GM19240 (cell line): ENCODE data around the gene SLC48A1.

Source experiments
- DNase-seq: peaks from one replicate; pipeline ENCODE4 v3.0.0; 2011; ENCODE audit warnings: low spot score; ENCODE audit not compliant: insufficient read length

Gene SLC48A1

DNA sequence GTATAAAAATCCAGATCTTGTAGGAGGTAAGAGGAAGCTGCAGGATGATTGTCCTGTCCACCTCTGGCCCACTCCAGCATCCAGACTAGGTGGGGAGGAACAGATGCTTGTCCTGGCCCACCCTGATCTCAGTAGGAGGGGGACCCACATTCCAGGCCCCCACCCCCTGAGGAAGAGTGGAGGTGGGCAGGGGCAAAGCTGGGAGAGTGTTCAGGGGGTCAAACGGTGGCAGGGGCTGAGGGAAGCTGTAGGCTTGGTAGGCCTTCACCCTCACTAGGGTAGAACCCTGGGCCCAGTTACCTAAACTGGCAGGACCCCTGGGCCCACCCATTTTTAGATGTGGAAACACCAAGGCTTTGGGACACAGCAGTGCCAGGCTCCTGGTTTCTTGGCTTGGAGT lies 4.1 kb downstream of the SLC48A1 start:
- DNase-seq: no peak

DNA sequence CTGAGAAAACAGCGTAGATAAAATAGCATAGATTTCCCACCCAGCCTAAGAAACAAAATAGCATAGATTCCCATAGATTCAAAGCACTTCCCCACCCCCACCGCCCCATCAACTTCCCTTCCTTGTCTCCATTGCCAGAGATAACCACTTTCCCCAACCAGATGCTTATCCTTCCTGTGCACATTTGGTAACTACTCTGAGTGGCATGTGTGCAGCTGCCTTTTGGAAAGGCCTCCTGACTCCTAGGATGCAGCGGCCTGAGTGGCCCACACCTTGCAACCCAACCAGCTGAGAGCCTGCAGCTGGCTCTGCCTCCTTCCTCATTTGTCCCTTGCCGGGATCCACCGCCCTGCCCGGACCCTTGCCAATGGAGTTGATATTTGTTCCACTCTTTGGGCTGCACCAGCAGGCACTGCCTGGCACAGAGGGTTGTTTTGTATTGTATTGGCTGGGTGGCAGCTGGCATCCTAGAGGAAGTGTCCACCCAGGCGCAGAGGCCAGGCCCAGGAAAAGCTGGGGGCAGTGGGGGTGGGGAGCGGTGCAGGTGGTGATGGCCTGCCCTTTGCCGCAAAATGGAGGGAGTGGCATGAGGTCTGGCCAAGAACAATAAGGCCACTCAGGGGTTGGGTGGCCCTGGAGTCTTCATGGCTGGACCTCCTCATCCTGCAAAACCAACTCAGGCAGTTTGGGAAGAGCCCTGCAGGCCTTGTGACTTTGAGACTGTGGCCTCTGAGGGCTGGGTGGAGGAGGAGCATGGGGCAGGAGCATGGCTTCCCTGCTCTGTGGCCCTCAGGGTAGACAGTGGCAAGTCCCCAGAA lies 4.9 kb downstream of the SLC48A1 start:
- DNase-seq: no peak

- no peak for DNase-seq
Observed at GRCh38 chr12:47778881-47779280, 5.8 kb downstream of the SLC48A1 start.

DNA sequence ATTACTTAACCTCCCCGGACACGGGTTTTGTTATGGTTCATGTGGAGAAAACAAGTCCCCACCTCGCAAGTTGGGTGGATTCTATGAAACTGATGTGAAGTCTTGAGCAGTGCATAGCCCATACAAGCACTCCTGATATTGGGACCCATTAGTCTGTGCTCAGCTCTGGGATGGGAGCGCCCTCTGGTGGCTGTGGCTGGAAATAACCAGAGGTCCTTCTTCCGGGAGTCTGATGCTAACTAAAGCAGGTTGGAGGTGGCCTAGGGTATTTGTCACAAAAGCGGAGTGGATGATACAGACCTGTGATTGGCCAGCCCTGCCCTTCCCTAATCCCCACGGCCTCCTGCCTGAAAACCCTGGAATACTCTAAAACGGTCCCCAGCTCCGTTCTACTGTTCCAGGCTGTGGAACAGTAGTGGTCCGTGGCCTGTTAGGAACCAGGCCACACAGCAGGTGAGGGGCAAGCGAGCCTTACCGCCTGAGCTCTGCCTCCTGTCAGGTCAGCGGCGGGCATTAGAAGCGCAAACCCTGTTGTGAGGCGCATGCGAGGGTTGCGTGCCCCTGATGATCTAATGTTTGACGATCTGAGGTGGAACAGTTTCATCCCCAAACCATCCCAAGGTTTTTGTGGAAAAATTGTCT lies 6.4 kb downstream of the SLC48A1 start:
- peak; percentile 91 for DNase-seq

DNA sequence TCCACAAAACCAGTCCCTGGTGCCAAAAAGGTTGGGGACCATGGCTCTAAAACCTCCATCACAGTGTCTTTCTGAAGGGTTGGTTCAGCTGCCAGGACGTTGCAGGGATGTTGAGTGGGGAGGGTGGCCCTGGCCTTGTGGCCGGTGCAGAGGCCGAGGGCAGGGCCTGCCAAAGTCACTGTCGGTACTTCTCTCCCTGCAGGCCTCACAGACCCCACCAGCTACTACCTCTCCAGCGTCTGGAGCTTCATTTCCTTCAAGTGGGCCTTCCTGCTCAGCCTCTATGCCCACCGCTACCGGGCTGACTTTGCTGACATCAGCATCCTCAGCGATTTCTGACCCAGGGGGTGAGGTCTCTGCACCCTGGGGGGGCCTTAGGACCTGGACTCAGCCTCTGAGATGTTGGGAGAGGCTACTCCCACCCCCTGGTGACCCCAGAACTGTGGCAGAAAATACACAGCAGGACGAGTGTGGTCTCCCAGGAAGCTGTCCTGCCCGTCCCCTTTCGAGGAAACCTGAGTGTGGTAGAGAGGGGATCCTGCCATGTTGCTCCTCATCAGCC lies 7.0 kb downstream of the SLC48A1 start:
- no peak for DNase-seq

GRCh38 chr12:47781479-47782371 lies 8.7 kb downstream of the SLC48A1 start:
- DNase-seq: no peak

- no peak for DNase-seq
Observed at GRCh38 chr12:47782372-47782770, 9.3 kb downstream of the SLC48A1 start.

DNA sequence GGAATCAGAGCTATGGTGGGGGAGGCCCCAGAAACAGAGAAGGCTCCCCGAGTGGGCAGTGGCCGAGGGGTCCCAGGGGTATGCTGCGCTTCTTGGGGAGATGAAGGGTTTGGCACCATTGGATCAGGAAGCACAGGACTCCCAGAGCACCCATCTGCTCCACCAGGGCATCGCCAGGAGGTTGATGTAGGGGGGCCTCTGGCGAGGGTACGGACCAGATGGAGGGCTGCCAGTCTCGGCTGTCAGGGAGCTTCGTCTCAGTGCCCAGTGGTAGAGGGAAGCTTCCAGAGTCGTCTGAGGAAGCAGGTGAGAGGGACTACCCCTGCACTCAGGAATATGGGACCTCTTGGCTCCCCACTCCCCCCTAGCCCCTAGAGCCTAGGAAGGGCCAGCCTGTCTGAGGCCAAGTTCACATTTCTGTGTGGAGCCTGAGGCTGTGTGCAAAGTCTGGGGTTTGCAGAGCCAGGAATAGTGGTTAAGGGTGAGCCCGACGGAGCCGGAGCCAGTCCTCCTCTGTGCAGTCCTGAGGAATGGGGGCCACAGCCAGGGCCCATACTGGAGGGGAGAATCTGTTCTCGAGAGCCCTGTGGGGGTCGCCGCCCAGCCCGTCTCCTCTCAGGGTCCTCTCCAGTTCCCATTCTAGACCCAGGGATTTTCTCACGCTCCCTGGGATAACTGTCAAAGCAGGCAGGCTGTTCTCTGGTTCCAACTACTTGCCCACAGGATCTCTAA lies 10.2 kb downstream of the SLC48A1 start:
- DNase-seq: no peak

- DNase-seq: no peak
Observed at GRCh38 chr12:47783821-47784819, 11.1 kb downstream of the SLC48A1 start.

- DNase-seq: no peak
Observed at GRCh38 chr12:47785036-47785886, 12.2 kb downstream of the SLC48A1 start.

GRCh38 chr12:47785887-47786661 lies 13.0 kb downstream of the SLC48A1 start:
- no peak for DNase-seq

DNA sequence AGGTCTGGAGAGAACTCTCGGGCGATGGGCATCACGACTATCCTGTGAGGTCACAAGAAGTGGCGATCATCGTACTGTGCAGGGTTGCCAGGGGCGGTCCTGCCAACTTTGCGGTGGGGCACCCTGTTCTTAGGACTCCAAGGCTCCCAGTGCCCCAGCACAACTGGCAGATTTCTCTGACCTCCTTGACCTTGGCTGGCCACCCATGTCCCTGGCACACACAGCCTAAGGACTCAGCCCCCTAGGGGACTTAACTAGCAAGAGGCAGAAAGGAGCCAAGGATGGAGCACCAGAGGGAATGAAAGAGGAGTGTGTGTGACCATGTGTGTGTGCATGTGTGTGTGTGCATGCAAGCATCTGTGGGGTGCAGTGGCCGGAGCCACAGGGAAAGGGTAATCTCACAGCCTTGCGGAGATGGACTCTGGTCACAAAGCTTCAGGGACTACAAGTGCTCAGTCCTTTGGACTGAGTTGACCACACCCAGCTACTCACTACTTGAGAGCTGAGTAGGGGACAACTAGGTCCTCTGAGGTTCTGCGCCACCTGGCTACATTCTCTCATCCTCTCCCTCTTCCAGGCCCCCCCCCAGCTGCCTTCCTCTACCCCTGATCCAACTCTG lies 13.7 kb downstream of the SLC48A1 start:
- no peak for DNase-seq

GRCh38 chr12:47787596-47788319 lies 14.7 kb downstream of the SLC48A1 start:
- DNase-seq: no peak

- no peak for DNase-seq
Observed at GRCh38 chr12:47789141-47789540, 16.1 kb downstream of the SLC48A1 start.

DNA sequence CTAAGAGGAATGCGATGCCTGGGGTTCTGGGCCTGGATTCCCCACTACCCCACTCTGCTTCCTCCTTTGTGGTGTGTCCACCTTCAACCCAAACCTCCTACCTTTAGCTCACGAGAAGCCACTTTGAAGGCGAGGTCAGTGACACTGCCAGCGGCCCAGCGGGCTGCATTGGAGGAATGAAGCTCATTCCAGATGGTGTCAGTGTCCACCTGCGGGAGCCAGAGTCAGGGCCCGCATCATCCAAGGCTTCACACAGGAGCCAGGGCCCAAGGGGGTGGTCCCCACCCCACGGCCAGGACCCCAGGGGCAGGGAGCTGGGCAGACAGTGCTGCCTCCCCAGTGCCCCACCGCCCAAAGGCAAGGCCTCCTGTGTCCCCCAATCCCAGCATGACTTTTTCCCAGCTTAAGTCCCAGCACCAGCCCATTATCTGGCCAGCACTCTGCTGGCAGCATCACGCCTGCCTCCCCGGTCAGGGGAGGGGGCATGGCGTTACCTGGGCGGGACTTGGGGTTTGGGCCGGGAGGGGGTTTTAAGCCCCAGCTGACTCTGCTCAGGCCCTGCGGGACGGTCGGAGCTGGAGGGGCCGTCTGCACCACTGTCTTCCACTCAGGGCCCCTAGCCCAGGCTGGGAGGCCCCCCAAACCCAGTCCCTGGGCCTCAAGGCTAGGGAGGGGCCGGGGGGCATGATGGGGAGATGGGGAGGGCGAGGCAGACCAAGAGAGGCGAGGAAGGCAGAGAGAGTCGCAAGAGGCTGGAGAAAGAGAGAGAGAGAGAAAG lies 16.9 kb downstream of the SLC48A1 start:
- DNase-seq: no peak

DNA sequence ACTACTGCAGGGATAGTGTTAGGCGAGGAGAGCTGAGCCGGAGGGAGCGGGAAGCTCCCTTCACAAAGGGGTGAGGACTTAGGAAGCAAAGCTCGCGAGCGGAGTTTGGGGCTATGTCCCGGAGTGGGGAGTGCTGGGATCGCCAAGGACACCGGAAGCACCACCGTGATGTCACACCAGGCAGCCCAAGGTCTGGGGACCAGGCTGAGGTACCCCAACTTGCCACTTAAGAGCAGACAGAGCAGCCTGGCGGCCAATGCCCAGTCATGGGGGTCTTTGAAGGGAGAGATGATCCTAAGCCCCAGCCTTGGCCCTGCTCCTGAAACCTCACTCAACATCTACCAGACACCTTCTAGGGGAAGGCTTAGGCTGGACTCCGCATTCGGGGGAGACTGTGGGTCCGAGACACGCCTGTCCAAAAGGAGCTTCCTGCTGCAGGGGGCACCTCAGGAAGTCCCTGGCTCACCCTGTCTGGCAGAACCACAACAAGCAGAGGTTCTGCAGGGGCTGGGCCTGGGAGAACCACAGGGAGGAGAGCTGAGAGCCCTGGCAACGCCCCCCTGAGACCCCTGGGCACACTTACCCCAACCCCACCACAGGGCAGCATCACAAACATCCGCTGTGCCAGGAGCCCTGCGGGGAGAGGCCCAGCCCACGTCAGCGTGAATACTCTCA lies 17.8 kb downstream of the SLC48A1 start:
- DNase-seq: no peak
